ENCODE measurements around the gene PCED1B.
A peak's percentile ranks its signal among the peaks of the same experiment; 100 is the strongest.
"Not testable (repeated sequence)": the region's sequence is repeated elsewhere in the genome, so short reads cannot be mapped to it uniquely, and the experiment has no call there.

PCED1B gene

GRCh38 chr12:47212701-47213039, 133.2 kb downstream of the PCED1B start:
- no peak for DNase-seq (ENCODE audit: low read depth)
- no peak overlapping the region for H3K4me3 ChIP-seq (ENCODE audit: low read depth, low read length)
- TF ChIP-seq, protein P1, sequence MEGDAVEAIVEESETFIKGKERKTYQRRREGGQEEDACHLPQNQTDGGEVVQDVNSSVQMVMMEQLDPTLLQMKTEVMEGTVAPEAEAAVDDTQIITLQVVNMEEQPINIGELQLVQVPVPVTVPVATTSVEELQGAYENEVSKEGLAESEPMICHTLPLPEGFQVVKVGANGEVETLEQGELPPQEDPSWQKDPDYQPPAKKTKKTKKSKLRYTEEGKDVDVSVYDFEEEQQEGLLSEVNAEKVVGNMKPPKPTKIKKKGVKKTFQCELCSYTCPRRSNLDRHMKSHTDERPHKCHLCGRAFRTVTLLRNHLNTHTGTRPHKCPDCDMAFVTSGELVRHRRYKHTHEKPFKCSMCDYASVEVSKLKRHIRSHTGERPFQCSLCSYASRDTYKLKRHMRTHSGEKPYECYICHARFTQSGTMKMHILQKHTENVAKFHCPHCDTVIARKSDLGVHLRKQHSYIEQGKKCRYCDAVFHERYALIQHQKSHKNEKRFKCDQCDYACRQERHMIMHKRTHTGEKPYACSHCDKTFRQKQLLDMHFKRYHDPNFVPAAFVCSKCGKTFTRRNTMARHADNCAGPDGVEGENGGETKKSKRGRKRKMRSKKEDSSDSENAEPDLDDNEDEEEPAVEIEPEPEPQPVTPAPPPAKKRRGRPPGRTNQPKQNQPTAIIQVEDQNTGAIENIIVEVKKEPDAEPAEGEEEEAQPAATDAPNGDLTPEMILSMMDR (IDR thresholded peaks at IDR 0.05; ENCODE audit: insufficient read depth, low read depth, low read length, missing control alignments) = no peak

DNA sequence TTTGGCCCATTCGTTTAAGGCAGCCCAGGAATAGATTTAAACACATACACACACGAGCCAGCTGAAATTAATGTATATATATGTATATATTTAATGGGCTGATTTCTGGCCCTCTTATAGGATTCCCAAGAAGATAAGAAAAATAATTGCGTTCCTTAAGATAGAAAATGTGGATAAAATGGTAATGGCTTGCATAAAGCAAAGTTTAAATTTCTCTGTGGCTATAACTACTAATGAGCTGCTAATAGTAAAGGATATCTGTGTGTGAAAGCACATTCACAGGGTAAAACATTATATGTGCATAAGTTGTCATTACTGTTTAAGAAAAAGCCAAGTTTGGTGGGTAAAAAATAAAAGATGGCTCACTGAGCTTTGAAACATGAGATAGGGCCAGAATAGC, 134.0 kb downstream of the PCED1B start:
- DNase-seq (ENCODE audit: low read depth) = no peak
- TF ChIP-seq, protein P1 (IDR thresholded peaks at IDR 0.05; ENCODE audit: insufficient read depth, low read depth, low read length, missing control alignments) = no peak
- H3K4me3 ChIP-seq (ENCODE audit: low read depth, low read length) = no peak overlapping the region

GRCh38 chr12:47214001-47214619, 134.7 kb downstream of the PCED1B start:
- no peak overlapping the region for H3K4me3 ChIP-seq (ENCODE audit: low read depth, low read length)
- DNase-seq (ENCODE audit: low read depth) = no peak
- TF ChIP-seq, protein P1 (IDR thresholded peaks at IDR 0.05; ENCODE audit: insufficient read depth, low read depth, low read length, missing control alignments) = no peak

- TF ChIP-seq, protein P1 (IDR thresholded peaks at IDR 0.05; ENCODE audit: insufficient read depth, low read depth, low read length, missing control alignments) = no peak
- DNase-seq (ENCODE audit: low read depth) = no peak
- no peak overlapping the region for H3K4me3 ChIP-seq (ENCODE audit: low read depth, low read length)
Observed at GRCh38 chr12:47214771-47215170, 135.3 kb downstream of the PCED1B start.

GRCh38 chr12:47216150-47216677, 136.8 kb downstream of the PCED1B start:
- TF ChIP-seq, protein P1 (IDR thresholded peaks at IDR 0.05; ENCODE audit: insufficient read depth, low read depth, low read length, missing control alignments) = no peak
- DNase-seq (ENCODE audit: low read depth) = peak; percentile 87
- H3K4me3 ChIP-seq (ENCODE audit: low read depth, low read length) = peak overlapping the region; percentile 60

GRCh38 chr12:47217595-47217869, 138.1 kb downstream of the PCED1B start:
- H3K4me3 ChIP-seq (ENCODE audit: low read depth, low read length); DNase-seq (ENCODE audit: low read depth): not testable (repeated sequence)

- peak; percentile 36 for DNase-seq (ENCODE audit: low read depth)
- TF ChIP-seq, protein P1 (IDR thresholded peaks at IDR 0.05; ENCODE audit: insufficient read depth, low read depth, low read length, missing control alignments) = no peak
- no peak overlapping the region for H3K4me3 ChIP-seq (ENCODE audit: low read depth, low read length)
Observed at GRCh38 chr12:47218191-47218654, 138.8 kb downstream of the PCED1B start.
